MCF 10A (cell line): ENCODE measurements around the gene MYLK. TPM values are rescaled to one million over a fixed set of nuclear protein-coding genes. Genes with fewer than 3 reads are reported as not detected.
"Not testable (repeated sequence)": the region's sequence is repeated elsewhere in the genome, so short reads cannot be mapped to it uniquely, and the experiment has no call there.

ENCODE experiments used
- BruUV-seq: library from RNA; stranded (reverse); fragments of 400-500 nt; replicated peaks from 2 replicates; lab custom pipeline; 2021; lab: Mats Ljungman, UMichigan
- CTCF ChIA-PET: fragments of 300-600 bp; sonication (Branson Sonifier 250); formaldehyde crosslinking; extraction: SDS; loops from one replicate; lab custom pipeline; 2021; ENCODE audit warnings: antibody characterized with exemption, inconsistent platforms; lab: Yijun Ruan, JAX
- POLR2A ChIA-PET: fragments of 300-600, 350-650 bp; sonication (Branson Sonifier 250); formaldehyde crosslinking; extraction: SDS; loops from one replicate; lab custom pipeline; 2020; ENCODE audit warnings: antibody characterized with exemption, inconsistent platforms; lab: Yijun Ruan, JAX
- DNase-seq: peaks from one replicate; pipeline ENCODE4 v3.0.0-alpha.2; 2018; ENCODE audit not compliant: unreplicated experiment
- H3K27ac Mint-ChIP-seq: one replicate; pipeline ENCODE4 v1.8.0; 2022; ENCODE audit warnings: mild to moderate bottlenecking, low read depth, mixed read lengths; ENCODE audit not compliant: unreplicated experiment
- H3K27me3 Mint-ChIP-seq: one replicate; pipeline ENCODE4 v1.8.0; 2022; ENCODE audit warnings: mixed read lengths; ENCODE audit not compliant: insufficient read depth, unreplicated experiment
- H3K36me3 Mint-ChIP-seq: one replicate; pipeline ENCODE4 v1.8.0; 2022; ENCODE audit warnings: mild to moderate bottlenecking, moderate library complexity, mixed read lengths; ENCODE audit not compliant: insufficient read depth, unreplicated experiment
- H3K4me1 Mint-ChIP-seq: one replicate; pipeline ENCODE4 v1.8.0; 2022; ENCODE audit warnings: mixed read lengths; ENCODE audit not compliant: insufficient read depth, unreplicated experiment
- H3K4me3 Mint-ChIP-seq: one replicate; pipeline ENCODE4 v1.8.0; 2022; ENCODE audit warnings: mild to moderate bottlenecking, moderate library complexity, mixed read lengths; ENCODE audit not compliant: unreplicated experiment
- H3K9me3 Mint-ChIP-seq: one replicate; pipeline ENCODE4 v1.8.0; 2022; ENCODE audit warnings: mixed read lengths; ENCODE audit not compliant: unreplicated experiment
- intact Hi-C: fragments of 100-400 bp; cut with micrococcal nuclease; formaldehyde crosslinking; loops from 2 replicates; pipeline ENCODE4 v1.14.1; 2022
- total RNA-seq: library from RNA; stranded (reverse); gene quantifications from 2 replicates; pipeline ENCODE4 v1.2.3, GENCODE V29; 2022
- TF ChIP-seq, protein P1 (sequence below): fragments of 200-600 bp; IDR thresholded peaks from one replicate; pipeline ENCODE4 v1.8.0; 2022; ENCODE audit warnings: antibody characterized with exemption, mild to moderate bottlenecking; ENCODE audit not compliant: unreplicated experiment

The MYLK gene
- total RNA-seq, 1 experiment from 2014 or later = 2.3 TPM

- POLR2A ChIA-PET = interaction anchor here (0.7 to 11.1 kb wide), 4 partner anchors 11 to 32 kb away, joined by 3 to 210 read pairs (median 58); partner anchors contain the start of gene HACD2
- no peak overlapping the region for H3K27ac Mint-ChIP-seq
Measured at GRCh38 chr3:123616593-123616992, 267.5 kb downstream of the MYLK start.

GRCh38 chr3:123613543-123613942 lies 270.6 kb downstream of the MYLK start:
- no TSS peak for BruUV-seq
- TF ChIP-seq, protein P1, sequence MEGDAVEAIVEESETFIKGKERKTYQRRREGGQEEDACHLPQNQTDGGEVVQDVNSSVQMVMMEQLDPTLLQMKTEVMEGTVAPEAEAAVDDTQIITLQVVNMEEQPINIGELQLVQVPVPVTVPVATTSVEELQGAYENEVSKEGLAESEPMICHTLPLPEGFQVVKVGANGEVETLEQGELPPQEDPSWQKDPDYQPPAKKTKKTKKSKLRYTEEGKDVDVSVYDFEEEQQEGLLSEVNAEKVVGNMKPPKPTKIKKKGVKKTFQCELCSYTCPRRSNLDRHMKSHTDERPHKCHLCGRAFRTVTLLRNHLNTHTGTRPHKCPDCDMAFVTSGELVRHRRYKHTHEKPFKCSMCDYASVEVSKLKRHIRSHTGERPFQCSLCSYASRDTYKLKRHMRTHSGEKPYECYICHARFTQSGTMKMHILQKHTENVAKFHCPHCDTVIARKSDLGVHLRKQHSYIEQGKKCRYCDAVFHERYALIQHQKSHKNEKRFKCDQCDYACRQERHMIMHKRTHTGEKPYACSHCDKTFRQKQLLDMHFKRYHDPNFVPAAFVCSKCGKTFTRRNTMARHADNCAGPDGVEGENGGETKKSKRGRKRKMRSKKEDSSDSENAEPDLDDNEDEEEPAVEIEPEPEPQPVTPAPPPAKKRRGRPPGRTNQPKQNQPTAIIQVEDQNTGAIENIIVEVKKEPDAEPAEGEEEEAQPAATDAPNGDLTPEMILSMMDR = no peak
- Mint-ChIP-seq H3K27ac (no peak overlapping the region), H3K9me3 (no peaks in the 10 kb centered on the region), H3K36me3 (peaks cover 40% of the 10 kb centered on the region), H3K4me3 (no peak overlapping the region), H3K27me3 (no peaks in the 10 kb centered on the region), H3K4me1 (peaks cover 9% of the 10 kb centered on the region)
- ChIA-PET POLR2A (interaction anchor here (1.3 kb wide), 1 partner anchor 10 kb away, joined by 9 read pairs; no protein-coding TSS in a partner anchor), CTCF (interaction anchor here (1.0 to 1.9 kb wide), 3 partner anchors 15 to 39 kb away, joined by 3 to 6 read pairs (median 3); no protein-coding TSS in a partner anchor)
- no peak for DNase-seq
- intact Hi-C loops = no loop called here

More at GRCh38 chr3:123616593-123616992, 267.5 kb downstream of the MYLK start:
- H3K9me3 Mint-ChIP-seq = no peaks in the 10 kb centered on the region
- DNase-seq = no peak
- H3K4me1 Mint-ChIP-seq = peaks cover 9% of the 10 kb centered on the region
- CTCF ChIA-PET = interaction anchor here (0.5 to 1.9 kb wide), 3 partner anchors 26 to 1146 kb away, joined by 3 to 7 read pairs (median 3); no protein-coding TSS in a partner anchor
- BruUV-seq = no TSS peak
- intact Hi-C loops = no loop called here
- H3K4me3 Mint-ChIP-seq = no peak overlapping the region
- peaks cover 41% of the 10 kb centered on the region for H3K36me3 Mint-ChIP-seq
- TF ChIP-seq, protein P1 = no peak
- no peaks in the 10 kb centered on the region for H3K27me3 Mint-ChIP-seq

DNA sequence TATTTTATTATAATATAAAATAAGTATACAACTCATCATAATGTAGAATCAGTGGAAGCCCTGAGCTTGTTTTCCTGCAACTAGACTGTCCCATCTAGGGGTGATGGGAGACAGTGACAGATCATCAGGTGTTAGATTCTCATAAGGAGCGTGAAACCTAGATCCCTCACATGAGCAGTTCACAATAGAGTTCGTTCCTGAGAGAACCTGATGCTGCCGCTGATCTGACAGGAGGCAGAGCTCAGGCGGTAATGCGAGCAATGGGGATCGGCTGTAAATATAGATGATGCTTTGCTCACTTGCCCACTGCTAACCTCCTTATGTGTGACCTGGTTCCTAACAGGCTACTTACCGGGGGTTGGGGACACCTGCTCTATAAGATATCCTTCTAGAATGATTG lies 272.5 kb downstream of the MYLK start:
- H3K4me1 Mint-ChIP-seq, DNase-seq, intact Hi-C loops, BruUV-seq, H3K4me3 Mint-ChIP-seq, H3K27me3 Mint-ChIP-seq, H3K27ac Mint-ChIP-seq, H3K9me3 Mint-ChIP-seq: not testable (repeated sequence)
- H3K36me3 Mint-ChIP-seq = peaks cover 35% of the 10 kb centered on the region
- CTCF ChIA-PET = interaction anchor here (0.6 kb wide), 1 partner anchor 1284 kb away, joined by 3 read pairs; no protein-coding TSS in a partner anchor
- POLR2A ChIA-PET = interaction anchor here (0.7 to 1.0 kb wide), 2 partner anchors 27 to 560 kb away, joined by 3 to 4 read pairs; partner anchors contain the start of gene HACD2

DNA sequence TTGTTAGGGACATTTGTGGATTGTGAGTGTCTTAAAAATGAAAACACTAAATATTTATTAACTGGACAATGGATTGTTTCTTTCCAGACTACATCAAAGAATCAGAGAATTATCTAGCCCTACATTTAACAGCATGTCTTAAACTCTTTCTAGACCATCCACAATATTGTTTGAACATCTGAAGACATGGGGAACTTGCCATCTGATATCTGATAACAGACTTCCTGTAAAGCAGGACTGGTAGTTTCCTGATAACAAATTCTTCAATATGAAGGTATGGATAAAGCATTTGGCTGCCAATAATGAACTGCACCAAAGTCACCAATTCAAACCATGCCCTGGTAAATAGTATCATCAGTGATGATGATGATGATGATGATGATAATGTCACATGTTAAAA lies 273.1 kb downstream of the MYLK start:
- ChIA-PET CTCF (no interaction called here), POLR2A (no interaction called here)
- Mint-ChIP-seq H3K9me3 (no peaks in the 10 kb centered on the region), H3K4me3 (no peak overlapping the region), H3K27me3 (no peaks in the 10 kb centered on the region), H3K36me3 (peaks cover 35% of the 10 kb centered on the region), H3K27ac (no peak overlapping the region), H3K4me1 (peaks cover 5% of the 10 kb centered on the region)
- TF ChIP-seq, protein P1 = no peak
- BruUV-seq = no TSS peak
- intact Hi-C loops = no loop called here
- DNase-seq = no peak
